ENCODE data around the gene CYSLTR2.
A peak's percentile ranks its signal among the peaks of the same experiment; 100 is the strongest.

CYSLTR2 gene

DNA sequence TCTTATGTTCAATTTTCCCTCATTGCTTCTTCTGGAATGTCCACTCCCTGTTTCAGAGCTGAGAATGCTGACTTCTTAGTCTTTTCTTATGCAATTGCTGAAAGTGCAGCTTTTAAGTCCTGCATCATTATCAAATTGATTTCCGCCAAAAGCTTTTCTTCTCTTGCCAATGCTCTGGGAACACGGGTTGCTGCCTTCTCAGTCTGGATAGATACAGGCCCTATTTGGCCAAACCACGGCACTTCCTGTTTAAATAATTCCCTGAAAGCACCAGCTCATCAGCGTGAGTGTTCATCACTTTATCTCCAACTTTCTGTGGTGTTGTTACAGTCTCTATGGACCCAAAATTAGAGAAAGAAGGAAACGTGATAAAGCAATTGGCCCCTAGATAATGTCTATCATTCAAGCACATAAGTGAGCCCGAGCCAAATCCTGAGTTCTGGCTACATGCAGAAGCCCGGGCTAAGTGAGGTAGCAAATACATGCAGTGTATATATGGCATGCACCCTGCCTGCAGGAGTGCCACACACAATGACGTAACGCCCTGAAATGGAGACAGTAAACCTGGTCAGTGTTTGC is 85.7 kb downstream of the CYSLTR2 start:
- ATAC-seq: no peak
- TF ChIP-seq ZFP3 (CRISPR knock-in tag; IDR thresholded peaks at IDR 0.05) (no peak), SNAI2 (CRISPR knock-in tag; IDR thresholded peaks at IDR 0.05) (no peak), RARB (CRISPR knock-in tag; IDR thresholded peaks at IDR 0.05) (no peak)

DNA sequence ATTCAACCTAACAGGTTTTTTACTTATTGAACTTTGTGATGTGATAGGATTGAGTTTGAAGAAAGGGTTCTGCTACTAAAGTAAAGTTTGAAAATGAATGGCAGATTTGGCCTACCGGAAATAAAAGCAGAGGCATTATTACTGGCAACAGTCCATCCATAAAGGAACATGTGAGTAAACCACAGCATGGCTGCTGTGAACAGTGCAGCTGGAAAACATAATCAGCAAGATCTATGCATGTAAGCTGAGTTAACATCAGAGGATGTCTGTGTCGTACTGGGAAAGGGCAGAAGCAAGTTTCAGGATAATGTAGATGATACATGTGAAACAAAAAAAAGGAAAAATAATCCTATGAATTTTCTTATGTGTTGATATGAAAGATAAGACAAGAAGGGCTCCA is 87.6 kb downstream of the CYSLTR2 start:
- TF ChIP-seq, protein P1, sequence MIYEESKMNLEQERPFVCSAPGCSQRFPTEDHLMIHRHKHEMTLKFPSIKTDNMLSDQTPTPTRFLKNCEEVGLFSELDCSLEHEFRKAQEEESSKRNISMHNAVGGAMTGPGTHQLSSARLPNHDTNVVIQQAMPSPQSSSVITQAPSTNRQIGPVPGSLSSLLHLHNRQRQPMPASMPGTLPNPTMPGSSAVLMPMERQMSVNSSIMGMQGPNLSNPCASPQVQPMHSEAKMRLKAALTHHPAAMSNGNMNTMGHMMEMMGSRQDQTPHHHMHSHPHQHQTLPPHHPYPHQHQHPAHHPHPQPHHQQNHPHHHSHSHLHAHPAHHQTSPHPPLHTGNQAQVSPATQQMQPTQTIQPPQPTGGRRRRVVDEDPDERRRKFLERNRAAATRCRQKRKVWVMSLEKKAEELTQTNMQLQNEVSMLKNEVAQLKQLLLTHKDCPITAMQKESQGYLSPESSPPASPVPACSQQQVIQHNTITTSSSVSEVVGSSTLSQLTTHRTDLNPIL (CRISPR knock-in tag; IDR thresholded peaks at IDR 0.05; ENCODE audit: low read depth): no peak
- TF ChIP-seq ZNF565 (CRISPR knock-in tag; conservative IDR thresholded peaks at IDR 0.05; ENCODE audit: low read depth): no peak
- no peak for TF ChIP-seq ZFP3 (CRISPR knock-in tag; IDR thresholded peaks at IDR 0.05)
- TF ChIP-seq PPARA (CRISPR knock-in tag; IDR thresholded peaks at IDR 0.05; ENCODE audit: borderline replicate concordance): no peak
- TF ChIP-seq ZNF8 (CRISPR knock-in tag; IDR thresholded peaks at IDR 0.05): no peak
- no peak for TF ChIP-seq ARNTL (CRISPR knock-in tag; IDR thresholded peaks at IDR 0.05; ENCODE audit: borderline replicate concordance, low read depth)
- TF ChIP-seq, protein P2, sequence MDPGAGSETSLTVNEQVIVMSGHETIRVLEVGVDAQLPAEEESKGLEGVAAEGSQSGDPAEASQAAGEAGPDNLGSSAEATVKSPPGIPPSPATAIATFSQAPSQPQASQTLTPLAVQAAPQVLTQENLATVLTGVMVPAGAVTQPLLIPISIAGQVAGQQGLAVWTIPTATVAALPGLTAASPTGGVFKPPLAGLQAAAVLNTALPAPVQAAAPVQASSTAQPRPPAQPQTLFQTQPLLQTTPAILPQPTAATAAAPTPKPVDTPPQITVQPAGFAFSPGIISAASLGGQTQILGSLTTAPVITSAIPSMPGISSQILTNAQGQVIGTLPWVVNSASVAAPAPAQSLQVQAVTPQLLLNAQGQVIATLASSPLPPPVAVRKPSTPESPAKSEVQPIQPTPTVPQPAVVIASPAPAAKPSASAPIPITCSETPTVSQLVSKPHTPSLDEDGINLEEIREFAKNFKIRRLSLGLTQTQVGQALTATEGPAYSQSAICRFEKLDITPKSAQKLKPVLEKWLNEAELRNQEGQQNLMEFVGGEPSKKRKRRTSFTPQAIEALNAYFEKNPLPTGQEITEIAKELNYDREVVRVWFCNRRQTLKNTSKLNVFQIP (CRISPR knock-in tag; IDR thresholded peaks at IDR 0.05; ENCODE audit: borderline replicate concordance, low read depth): no peak
- TF ChIP-seq ISL1 (CRISPR knock-in tag; IDR thresholded peaks at IDR 0.05): no peak
- TF ChIP-seq BACH2 (CRISPR knock-in tag; IDR thresholded peaks at IDR 0.05; ENCODE audit: borderline replicate concordance): no peak
- no peak for TF ChIP-seq TOX (CRISPR knock-in tag; IDR thresholded peaks at IDR 0.05; ENCODE audit: borderline replicate concordance)
- TF ChIP-seq ZFP30 (CRISPR knock-in tag; IDR thresholded peaks at IDR 0.05): no peak
- no peak for TF ChIP-seq ZNF70 (CRISPR knock-in tag; IDR thresholded peaks at IDR 0.05)
- no peak for TF ChIP-seq CSDC2 (CRISPR knock-in tag; IDR thresholded peaks at IDR 0.05)
- TF ChIP-seq, protein P3, sequence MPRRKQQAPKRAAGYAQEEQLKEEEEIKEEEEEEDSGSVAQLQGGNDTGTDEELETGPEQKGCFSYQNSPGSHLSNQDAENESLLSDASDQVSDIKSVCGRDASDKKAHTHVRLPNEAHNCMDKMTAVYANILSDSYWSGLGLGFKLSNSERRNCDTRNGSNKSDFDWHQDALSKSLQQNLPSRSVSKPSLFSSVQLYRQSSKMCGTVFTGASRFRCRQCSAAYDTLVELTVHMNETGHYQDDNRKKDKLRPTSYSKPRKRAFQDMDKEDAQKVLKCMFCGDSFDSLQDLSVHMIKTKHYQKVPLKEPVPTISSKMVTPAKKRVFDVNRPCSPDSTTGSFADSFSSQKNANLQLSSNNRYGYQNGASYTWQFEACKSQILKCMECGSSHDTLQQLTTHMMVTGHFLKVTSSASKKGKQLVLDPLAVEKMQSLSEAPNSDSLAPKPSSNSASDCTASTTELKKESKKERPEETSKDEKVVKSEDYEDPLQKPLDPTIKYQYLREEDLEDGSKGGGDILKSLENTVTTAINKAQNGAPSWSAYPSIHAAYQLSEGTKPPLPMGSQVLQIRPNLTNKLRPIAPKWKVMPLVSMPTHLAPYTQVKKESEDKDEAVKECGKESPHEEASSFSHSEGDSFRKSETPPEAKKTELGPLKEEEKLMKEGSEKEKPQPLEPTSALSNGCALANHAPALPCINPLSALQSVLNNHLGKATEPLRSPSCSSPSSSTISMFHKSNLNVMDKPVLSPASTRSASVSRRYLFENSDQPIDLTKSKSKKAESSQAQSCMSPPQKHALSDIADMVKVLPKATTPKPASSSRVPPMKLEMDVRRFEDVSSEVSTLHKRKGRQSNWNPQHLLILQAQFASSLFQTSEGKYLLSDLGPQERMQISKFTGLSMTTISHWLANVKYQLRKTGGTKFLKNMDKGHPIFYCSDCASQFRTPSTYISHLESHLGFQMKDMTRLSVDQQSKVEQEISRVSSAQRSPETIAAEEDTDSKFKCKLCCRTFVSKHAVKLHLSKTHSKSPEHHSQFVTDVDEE (CRISPR knock-in tag; IDR thresholded peaks at IDR 0.05): no peak
- TF ChIP-seq, protein P4, sequence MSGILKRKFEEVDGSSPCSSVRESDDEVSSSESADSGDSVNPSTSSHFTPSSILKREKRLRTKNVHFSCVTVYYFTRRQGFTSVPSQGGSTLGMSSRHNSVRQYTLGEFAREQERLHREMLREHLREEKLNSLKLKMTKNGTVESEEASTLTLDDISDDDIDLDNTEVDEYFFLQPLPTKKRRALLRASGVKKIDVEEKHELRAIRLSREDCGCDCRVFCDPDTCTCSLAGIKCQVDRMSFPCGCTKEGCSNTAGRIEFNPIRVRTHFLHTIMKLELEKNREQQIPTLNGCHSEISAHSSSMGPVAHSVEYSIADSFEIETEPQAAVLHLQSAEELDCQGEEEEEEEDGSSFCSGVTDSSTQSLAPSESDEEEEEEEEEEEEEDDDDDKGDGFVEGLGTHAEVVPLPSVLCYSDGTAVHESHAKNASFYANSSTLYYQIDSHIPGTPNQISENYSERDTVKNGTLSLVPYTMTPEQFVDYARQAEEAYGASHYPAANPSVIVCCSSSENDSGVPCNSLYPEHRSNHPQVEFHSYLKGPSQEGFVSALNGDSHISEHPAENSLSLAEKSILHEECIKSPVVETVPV (CRISPR knock-in tag; IDR thresholded peaks at IDR 0.05): no peak
- ATAC-seq: peak; percentile 57; the same call in 2 of the 3 replicates

DNA sequence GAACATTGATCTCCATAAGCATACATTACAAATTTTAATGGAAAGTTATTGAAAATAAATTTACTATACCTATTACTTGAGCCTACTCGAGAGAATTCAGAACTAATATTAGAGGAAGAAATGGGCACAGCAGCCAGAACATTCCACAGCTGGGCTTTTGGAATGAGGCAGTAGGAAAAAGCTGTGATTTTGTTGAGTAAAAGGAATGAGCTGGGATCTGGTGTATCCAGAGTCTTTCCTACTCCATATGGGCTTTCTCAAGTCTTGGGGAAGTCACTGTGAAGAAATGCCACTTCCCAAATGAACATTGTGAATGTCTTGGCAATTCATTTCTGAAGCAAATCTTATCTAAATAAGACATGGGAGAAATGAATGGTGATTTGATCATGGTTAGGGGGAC is 93.1 kb downstream of the CYSLTR2 start:
- ATAC-seq: no peak
- TF ChIP-seq GLIS3 (CRISPR knock-in tag; IDR thresholded peaks at IDR 0.05) (no peak), ZFP30 (CRISPR knock-in tag; IDR thresholded peaks at IDR 0.05) (no peak), OSR1 (CRISPR knock-in tag; IDR thresholded peaks at IDR 0.05) (no peak), ZC3H10 (CRISPR knock-in tag; IDR thresholded peaks at IDR 0.05) (no peak)
- TF ChIP-seq, protein P2 (CRISPR knock-in tag; IDR thresholded peaks at IDR 0.05; ENCODE audit: borderline replicate concordance, low read depth): no peak
- TF ChIP-seq, protein P1 (CRISPR knock-in tag; IDR thresholded peaks at IDR 0.05; ENCODE audit: low read depth): no peak
- TF ChIP-seq, protein P4 (CRISPR knock-in tag; IDR thresholded peaks at IDR 0.05): no peak
